SK-N-SH (cell line): ENCODE results near the gene MCRIP2.

Source experiments
- CHD2 ChIP-seq: fragments of 150-350 bp; IDR thresholded peaks from 2 replicates; pipeline ENCODE4 v1.6.1; 2018; ENCODE audit warnings: low read length; ENCODE audit not compliant: partially characterized antibody
- CTCF ChIP-seq: fragments of 200-600 bp; sonication (generic); IDR thresholded peaks from 2 replicates; pipeline ENCODE4 v1.6.1; 2017; ENCODE audit warnings: antibody characterized with exemption, mild to moderate bottlenecking, moderate library complexity
- ELF1 ChIP-seq: IDR thresholded peaks from 2 replicates; pipeline ENCODE4 v1.4.0; 2012
- IRF3 ChIP-seq: fragments of 150-350 bp; IDR thresholded peaks from 2 replicates; pipeline ENCODE4 v1.6.1; 2016; ENCODE audit warnings: mild to moderate bottlenecking, low read depth, low read length
- MAX ChIP-seq: IDR thresholded peaks from 2 replicates; pipeline ENCODE4 v1.4.0; 2012; ENCODE audit warnings: low read depth
- POLR2AphosphoS5 ChIP-seq: IDR thresholded peaks from 2 replicates; pipeline ENCODE4 v1.6.1; 2012; ENCODE audit warnings: low read depth, low read length
- REST ChIP-seq: IDR thresholded peaks from 2 replicates; pipeline ENCODE4 v1.6.1; 2012; ENCODE audit warnings: mild to moderate bottlenecking, low read depth, low read length, moderate library complexity
- SMC3 ChIP-seq: IDR thresholded peaks from 2 replicates; pipeline ENCODE4 v1.6.1; 2012; ENCODE audit warnings: low read depth, low read length, improper control_type of control experiment
- TAF1 ChIP-seq: IDR thresholded peaks from 2 replicates; pipeline ENCODE4 v1.6.1; 2012; ENCODE audit warnings: low read depth, mild to moderate bottlenecking, low read length, moderate library complexity, borderline replicate concordance
- USF2 ChIP-seq: fragments of 150-350 bp; IDR thresholded peaks from 2 replicates; pipeline ENCODE4 v1.6.1; 2017; ENCODE audit warnings: antibody characterized with exemption, low read length, low read depth, borderline replicate concordance
- ZBTB33 ChIP-seq: IDR thresholded peaks from 2 replicates; pipeline ENCODE4 v1.4.0; 2012; ENCODE audit warnings: low read depth, borderline replicate concordance

- TF ChIP-seq REST (no peak), MAX (no peak), TAF1 (no peak), CTCF (no peak), USF2 (no peak), POLR2AphosphoS5 (no peak), CHD2 (no peak), ZBTB33 (no peak), IRF3 (no peak), ELF1 (no peak), SMC3 (no peak)
Observed at GRCh38 chr16:694863-695354, 53.3 kb downstream of the MCRIP2 start.
